ENCODE measurements around the gene MS4A12.
"Not testable (repeated sequence)": the region's sequence is repeated elsewhere in the genome, so short reads cannot be mapped to it uniquely, and the experiment has no call there.

Gene MS4A12

DNA sequence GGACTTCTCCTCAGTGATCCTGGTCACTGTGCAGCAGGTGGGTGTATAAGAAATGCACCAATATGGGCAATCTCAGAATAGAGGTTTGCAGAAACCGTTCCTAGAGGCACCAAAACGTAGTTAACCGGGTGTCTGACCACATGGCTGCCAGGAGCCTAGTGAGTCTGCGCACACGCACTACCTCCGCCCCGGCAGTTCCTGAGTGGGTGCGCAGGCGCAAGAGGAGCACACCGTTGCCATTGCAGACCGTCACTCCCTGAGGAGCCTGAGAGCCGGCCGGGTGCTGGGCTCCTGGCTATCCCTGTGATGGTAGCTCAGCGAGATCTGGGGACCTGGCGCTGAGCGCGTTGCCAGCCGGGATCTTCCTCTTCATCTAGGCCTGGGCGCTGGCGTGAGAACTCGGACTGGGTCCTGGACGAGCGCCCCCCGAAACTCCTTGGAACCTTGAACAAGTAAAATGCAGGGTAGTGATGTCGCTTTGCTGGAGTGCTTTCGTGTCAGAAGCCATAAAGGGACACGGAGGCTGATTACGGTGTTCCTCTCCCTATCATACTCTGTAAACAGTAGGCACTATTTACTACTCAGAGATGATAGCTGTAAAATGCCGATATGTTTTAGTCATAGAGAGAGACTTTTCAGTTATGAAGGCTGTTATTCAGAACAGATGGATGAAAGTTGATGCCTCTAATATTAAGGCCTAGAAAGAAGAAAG is 22.7 kb downstream of the MS4A12 start, which contains the start of gene MS4A13:
Gene MS4A13 (plus strand): TSS at position 249 of the 712 bp plus-strand sequence. CDS start 2,692 bp downstream, outside the sequence.
- Histone ChIP-seq H3K27ac (ENCODE audit: low read depth, low read length) (no peak within 1 kb of the TSS), H3K9me2 (replicated peaks; ENCODE audit: control insufficient read depth, low read length) (no peaks in the 10 kb centered on the region), H3K36me3 (ENCODE audit: control insufficient read depth, low read length) (no peaks in the 10 kb centered on the region), H4K20me1 (ENCODE audit: control insufficient read depth, insufficient read depth, low read depth, low read length) (no peaks in the 10 kb centered on the region), H3K9me3 (ENCODE audit: control insufficient read depth, insufficient read depth, low read length) (no peaks in the 10 kb centered on the region), H3K4me3 (ENCODE audit: low read length) (no peak within 1 kb of the TSS), H3K27me3 (ENCODE audit: control insufficient read depth, low read length) (no peaks in the 10 kb centered on the region; the same call in 1 of the 2 replicates), H3K4me1 (ENCODE audit: control insufficient read depth, low read length) (peaks cover 8% of the 10 kb centered on the region), H3F3A (ENCODE audit: control insufficient read depth, insufficient read depth) (no peaks in the 10 kb centered on the region), H3K79me2 (ENCODE audit: control insufficient read depth, low read length) (no peaks in the 10 kb centered on the region), H3K4me2 (ENCODE audit: low read length) (no peak within 1 kb of the TSS)
- TF ChIP-seq, protein P1, sequence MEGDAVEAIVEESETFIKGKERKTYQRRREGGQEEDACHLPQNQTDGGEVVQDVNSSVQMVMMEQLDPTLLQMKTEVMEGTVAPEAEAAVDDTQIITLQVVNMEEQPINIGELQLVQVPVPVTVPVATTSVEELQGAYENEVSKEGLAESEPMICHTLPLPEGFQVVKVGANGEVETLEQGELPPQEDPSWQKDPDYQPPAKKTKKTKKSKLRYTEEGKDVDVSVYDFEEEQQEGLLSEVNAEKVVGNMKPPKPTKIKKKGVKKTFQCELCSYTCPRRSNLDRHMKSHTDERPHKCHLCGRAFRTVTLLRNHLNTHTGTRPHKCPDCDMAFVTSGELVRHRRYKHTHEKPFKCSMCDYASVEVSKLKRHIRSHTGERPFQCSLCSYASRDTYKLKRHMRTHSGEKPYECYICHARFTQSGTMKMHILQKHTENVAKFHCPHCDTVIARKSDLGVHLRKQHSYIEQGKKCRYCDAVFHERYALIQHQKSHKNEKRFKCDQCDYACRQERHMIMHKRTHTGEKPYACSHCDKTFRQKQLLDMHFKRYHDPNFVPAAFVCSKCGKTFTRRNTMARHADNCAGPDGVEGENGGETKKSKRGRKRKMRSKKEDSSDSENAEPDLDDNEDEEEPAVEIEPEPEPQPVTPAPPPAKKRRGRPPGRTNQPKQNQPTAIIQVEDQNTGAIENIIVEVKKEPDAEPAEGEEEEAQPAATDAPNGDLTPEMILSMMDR (IDR thresholded peaks at IDR 0.05; ENCODE audit: low read depth, low read length, poor library complexity, severe bottlenecking), result no peak
- TF ChIP-seq EZH2phosphoT487 (IDR thresholded peaks at IDR 0.05; ENCODE audit: borderline replicate concordance, low read length), result no peak

DNA sequence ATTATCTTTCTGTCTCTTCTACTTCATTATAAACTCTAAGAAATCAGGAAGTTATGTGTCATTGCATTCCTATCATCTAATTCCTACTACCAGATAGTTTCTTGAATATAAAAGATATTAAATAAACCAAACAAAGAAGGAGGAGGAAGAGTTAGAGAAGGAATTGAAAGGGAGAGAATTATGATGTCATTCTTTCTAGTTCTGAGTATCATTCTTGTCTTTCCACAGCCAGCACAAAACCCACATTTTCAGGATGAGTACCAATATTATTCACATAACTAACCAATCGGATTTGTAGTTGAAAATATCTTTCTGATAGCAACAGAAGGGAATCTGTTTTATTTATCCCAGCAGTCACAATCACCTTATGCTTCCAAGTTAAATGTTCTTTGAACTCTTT is 35.9 kb downstream of the MS4A12 start:
- no peak overlapping the region for H3K4me3 ChIP-seq (ENCODE audit: low read length)
- H3K27me3 ChIP-seq (ENCODE audit: control insufficient read depth, low read length), result no peaks in the 10 kb centered on the region
- no peaks in the 10 kb centered on the region for H3F3A ChIP-seq (ENCODE audit: control insufficient read depth, insufficient read depth)
- H3K4me1 ChIP-seq (ENCODE audit: control insufficient read depth, low read length), result peaks cover 11% of the 10 kb centered on the region
- no peaks in the 10 kb centered on the region for H4K20me1 ChIP-seq (ENCODE audit: control insufficient read depth, insufficient read depth, low read depth, low read length)
- no peaks in the 10 kb centered on the region for H3K9me3 ChIP-seq (ENCODE audit: control insufficient read depth, insufficient read depth, low read length)
- H3K79me2 ChIP-seq (ENCODE audit: control insufficient read depth, low read length), result no peaks in the 10 kb centered on the region
- no peaks in the 10 kb centered on the region for H3K36me3 ChIP-seq (ENCODE audit: control insufficient read depth, low read length)
- TF ChIP-seq EZH2phosphoT487 (IDR thresholded peaks at IDR 0.05; ENCODE audit: borderline replicate concordance, low read length), result no peak
- no peak overlapping the region for H3K4me2 ChIP-seq (ENCODE audit: low read length)
- H3K9me2 ChIP-seq (replicated peaks; ENCODE audit: control insufficient read depth, low read length), result no peaks in the 10 kb centered on the region
- no peak overlapping the region for H3K27ac ChIP-seq (ENCODE audit: low read depth, low read length)

DNA sequence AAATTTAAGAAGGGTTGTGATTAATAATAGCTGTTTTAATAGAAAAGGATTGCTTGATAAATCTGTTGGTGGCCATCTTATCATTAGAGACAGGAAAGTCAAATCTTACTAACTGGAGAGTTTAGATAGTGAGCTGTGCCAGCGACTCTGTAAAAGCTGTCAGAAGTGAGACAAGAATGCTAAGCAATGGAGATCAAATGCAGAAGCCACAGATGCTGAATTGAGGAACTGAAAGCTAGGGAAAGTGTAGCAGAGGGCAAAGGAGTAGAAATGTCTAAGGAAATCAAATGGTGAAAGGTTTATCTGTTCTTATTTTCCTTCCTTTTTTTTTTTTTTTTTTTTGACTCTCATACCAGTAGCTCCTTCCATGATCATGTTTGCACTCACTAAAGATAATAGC is 36.4 kb downstream of the MS4A12 start:
- TF ChIP-seq, protein P1 (IDR thresholded peaks at IDR 0.05; ENCODE audit: low read depth, low read length, poor library complexity, severe bottlenecking), result no peak
- no peak for TF ChIP-seq EZH2phosphoT487 (IDR thresholded peaks at IDR 0.05; ENCODE audit: borderline replicate concordance, low read length)
- Histone ChIP-seq H3F3A (ENCODE audit: control insufficient read depth, insufficient read depth) (no peaks in the 10 kb centered on the region), H3K4me1 (ENCODE audit: control insufficient read depth, low read length) (peaks cover 11% of the 10 kb centered on the region), H3K79me2 (ENCODE audit: control insufficient read depth, low read length) (no peaks in the 10 kb centered on the region), H3K9me3 (ENCODE audit: control insufficient read depth, insufficient read depth, low read length) (no peaks in the 10 kb centered on the region), H3K9me2 (replicated peaks; ENCODE audit: control insufficient read depth, low read length) (no peaks in the 10 kb centered on the region), H3K27ac (ENCODE audit: low read depth, low read length) (no peak overlapping the region), H3K27me3 (ENCODE audit: control insufficient read depth, low read length) (no peaks in the 10 kb centered on the region), H3K4me3 (ENCODE audit: low read length) (no peak overlapping the region), H3K4me2 (ENCODE audit: low read length) (peak overlapping the region; percentile 6; the same call in 1 of the 2 replicates), H3K36me3 (ENCODE audit: control insufficient read depth, low read length) (no peaks in the 10 kb centered on the region), H4K20me1 (ENCODE audit: control insufficient read depth, insufficient read depth, low read depth, low read length) (no peaks in the 10 kb centered on the region)

DNA sequence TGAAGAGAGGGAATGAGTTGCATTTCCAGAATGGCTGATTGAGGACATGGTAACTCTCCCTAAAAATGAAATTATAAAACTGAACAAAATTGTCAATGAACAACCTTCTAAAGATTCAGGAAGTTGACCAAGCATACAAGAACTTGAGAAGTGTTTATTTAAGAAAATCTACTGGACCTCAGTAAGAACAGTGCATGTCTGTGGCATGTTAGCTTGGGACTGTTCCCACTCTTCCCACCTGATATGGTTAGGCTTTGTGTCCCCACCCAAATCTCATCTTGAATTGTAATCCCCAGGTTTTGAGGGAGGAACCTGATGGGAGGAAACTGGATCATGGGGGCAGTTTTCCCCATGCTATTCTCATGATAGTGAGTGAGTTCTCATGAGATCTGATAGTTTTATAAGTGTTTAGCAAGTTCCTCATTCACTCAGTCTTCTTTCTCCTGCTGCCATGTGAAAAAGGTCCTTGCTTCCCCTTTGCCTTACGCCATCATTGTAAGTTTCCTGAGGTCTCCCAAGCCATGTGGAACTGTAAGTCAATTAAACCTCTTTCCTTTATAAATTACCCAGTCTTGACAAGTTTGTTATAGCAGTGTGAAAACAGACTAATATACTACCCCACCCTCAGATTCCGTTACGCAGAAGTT is 38.0 kb downstream of the MS4A12 start:
- Histone ChIP-seq H3K27me3 (ENCODE audit: control insufficient read depth, low read length) (no peaks in the 10 kb centered on the region), H3K4me2 (ENCODE audit: low read length) (no peak overlapping the region), H3K9me3 (ENCODE audit: control insufficient read depth, insufficient read depth, low read length) (no peaks in the 10 kb centered on the region), H3K4me3 (ENCODE audit: low read length) (no peak overlapping the region), H3K4me1 (ENCODE audit: control insufficient read depth, low read length) (peaks cover 11% of the 10 kb centered on the region), H3F3A (ENCODE audit: control insufficient read depth, insufficient read depth) (no peaks in the 10 kb centered on the region), H3K36me3 (ENCODE audit: control insufficient read depth, low read length) (no peaks in the 10 kb centered on the region), H3K9me2 (replicated peaks; ENCODE audit: control insufficient read depth, low read length) (no peaks in the 10 kb centered on the region), H4K20me1 (ENCODE audit: control insufficient read depth, insufficient read depth, low read depth, low read length) (no peaks in the 10 kb centered on the region), H3K79me2 (ENCODE audit: control insufficient read depth, low read length) (no peaks in the 10 kb centered on the region), H3K27ac (ENCODE audit: low read depth, low read length) (no peak overlapping the region)
- TF ChIP-seq, protein P1 (IDR thresholded peaks at IDR 0.05; ENCODE audit: low read depth, low read length, poor library complexity, severe bottlenecking), result no peak
- no peak for TF ChIP-seq EZH2phosphoT487 (IDR thresholded peaks at IDR 0.05; ENCODE audit: borderline replicate concordance, low read length)

DNA sequence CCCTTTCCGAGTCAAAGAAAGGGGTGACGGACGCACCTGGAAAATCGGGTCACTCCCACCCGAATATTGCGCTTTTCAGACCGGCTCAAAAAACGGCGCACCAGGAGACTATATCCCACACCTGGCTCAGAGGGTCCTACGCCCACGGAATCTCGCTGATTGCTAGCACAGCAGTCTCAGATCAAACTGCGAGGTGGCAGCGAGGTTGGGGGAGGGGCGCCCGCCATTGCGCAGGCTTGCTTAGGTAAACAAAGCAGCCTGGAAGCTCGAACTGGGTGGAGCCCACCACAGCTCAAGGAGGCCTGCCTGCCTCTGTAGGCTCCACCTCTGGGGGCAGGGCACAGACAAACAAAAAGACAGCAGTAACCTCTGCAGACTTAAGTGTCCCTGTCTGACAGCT is 39.8 kb downstream of the MS4A12 start:
- H3K9me2 ChIP-seq (replicated peaks; ENCODE audit: control insufficient read depth, low read length); H3K9me3 ChIP-seq (ENCODE audit: control insufficient read depth, insufficient read depth, low read length); H3K36me3 ChIP-seq (ENCODE audit: control insufficient read depth, low read length); H3K27me3 ChIP-seq (ENCODE audit: control insufficient read depth, low read length); H3F3A ChIP-seq (ENCODE audit: control insufficient read depth, insufficient read depth); H4K20me1 ChIP-seq (ENCODE audit: control insufficient read depth, insufficient read depth, low read depth, low read length); H3K4me3 ChIP-seq (ENCODE audit: low read length); H3K27ac ChIP-seq (ENCODE audit: low read depth, low read length); H3K4me2 ChIP-seq (ENCODE audit: low read length); H3K79me2 ChIP-seq (ENCODE audit: control insufficient read depth, low read length): not testable (repeated sequence)
- peaks cover 11% of the 10 kb centered on the region for H3K4me1 ChIP-seq (ENCODE audit: control insufficient read depth, low read length)

All from DOHH2 (cell line).